GM10266 (cell line): Measurements from ENCODE around the gene PNLDC1.

Experiments
- DNase-seq: peaks from one replicate; pipeline ENCODE4 v3.0.0; 2012; ENCODE audit errors: extremely low spot score
- TF ChIP-seq, protein P1 (sequence below): IDR thresholded peaks from 2 replicates; pipeline ENCODE4 v1.5.1; 2012; ENCODE audit warnings: mild to moderate bottlenecking, low read depth; ENCODE audit not compliant: control insufficient read depth, insufficient read depth; ENCODE audit errors: missing control alignments

The PNLDC1 gene

DNA sequence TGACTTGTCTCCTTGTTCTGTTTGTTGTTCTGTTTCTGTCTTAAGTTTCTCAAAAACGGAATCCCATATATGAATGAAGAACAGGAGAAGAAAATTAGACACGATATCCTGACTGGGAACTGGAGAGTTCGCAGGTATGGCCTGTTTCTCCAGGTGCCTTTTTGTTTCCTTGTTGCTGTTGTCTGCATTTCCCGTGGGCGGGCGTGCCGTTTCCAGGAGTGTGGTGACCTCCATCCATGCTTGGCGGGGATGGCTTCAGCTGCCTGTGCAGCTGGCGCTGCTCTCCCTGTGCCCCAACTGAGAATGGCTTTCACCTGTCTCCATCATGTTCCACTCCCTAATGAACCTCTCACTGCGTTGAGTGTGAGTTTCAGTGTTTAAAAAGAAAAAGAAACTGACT is 4.4 kb downstream of the PNLDC1 start:
- TF ChIP-seq, protein P1, sequence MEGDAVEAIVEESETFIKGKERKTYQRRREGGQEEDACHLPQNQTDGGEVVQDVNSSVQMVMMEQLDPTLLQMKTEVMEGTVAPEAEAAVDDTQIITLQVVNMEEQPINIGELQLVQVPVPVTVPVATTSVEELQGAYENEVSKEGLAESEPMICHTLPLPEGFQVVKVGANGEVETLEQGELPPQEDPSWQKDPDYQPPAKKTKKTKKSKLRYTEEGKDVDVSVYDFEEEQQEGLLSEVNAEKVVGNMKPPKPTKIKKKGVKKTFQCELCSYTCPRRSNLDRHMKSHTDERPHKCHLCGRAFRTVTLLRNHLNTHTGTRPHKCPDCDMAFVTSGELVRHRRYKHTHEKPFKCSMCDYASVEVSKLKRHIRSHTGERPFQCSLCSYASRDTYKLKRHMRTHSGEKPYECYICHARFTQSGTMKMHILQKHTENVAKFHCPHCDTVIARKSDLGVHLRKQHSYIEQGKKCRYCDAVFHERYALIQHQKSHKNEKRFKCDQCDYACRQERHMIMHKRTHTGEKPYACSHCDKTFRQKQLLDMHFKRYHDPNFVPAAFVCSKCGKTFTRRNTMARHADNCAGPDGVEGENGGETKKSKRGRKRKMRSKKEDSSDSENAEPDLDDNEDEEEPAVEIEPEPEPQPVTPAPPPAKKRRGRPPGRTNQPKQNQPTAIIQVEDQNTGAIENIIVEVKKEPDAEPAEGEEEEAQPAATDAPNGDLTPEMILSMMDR: no peak

DNA sequence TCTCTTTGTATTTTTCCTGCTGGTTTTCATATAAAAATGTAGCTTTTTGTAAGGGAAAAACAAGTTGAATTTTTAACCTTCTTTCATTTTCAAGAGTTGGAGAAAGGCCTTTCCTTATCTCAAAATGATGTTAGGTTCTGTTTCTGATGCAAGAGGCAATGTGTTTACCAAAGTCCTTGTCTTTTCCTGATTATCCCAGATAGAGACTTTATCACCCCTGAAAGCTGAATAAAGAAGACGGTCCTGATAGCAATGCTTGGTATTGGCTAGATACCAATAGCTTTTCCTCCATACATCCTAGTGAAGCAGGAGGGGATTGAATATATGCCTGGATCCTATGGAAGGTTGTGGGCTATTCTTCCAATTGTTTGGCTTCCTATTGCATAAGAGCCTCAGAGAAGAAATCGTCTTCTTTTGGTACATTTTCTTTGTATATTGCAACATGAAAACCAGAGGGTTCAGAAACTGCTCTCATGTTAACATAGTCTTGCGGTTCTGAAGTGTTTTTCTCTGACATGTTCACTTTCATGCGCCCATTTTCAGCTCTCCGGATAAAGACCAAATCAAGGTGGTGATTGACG is 5.5 kb downstream of the PNLDC1 start:
- TF ChIP-seq, protein P1: no peak
- DNase-seq: no peak

More for the DNA sequence above, 4.4 kb downstream of the PNLDC1 start:
- DNase-seq: no peak

DNA sequence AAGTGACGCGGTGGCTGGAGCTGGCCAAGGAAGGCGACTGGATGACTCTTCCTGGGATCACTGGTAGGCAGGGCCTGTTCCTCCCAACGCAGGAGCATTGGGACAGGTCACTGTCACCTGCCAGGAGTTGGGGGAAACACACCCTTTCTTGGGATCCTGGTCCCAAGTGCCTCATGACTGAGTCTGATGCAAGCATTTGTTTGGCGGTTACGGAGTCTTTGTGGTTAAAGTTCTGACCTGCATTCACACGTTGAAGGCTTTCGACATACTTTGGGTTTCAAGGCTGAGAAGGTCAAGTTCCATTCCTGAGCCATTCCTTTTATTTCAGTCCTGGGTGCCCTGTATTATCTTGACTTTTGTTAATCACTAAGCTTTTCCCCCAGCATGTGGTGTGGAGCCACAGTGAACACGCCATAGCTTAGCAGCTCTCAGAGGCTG is 6.0 kb downstream of the PNLDC1 start:
- TF ChIP-seq, protein P1: no peak
- DNase-seq: no peak

DNA sequence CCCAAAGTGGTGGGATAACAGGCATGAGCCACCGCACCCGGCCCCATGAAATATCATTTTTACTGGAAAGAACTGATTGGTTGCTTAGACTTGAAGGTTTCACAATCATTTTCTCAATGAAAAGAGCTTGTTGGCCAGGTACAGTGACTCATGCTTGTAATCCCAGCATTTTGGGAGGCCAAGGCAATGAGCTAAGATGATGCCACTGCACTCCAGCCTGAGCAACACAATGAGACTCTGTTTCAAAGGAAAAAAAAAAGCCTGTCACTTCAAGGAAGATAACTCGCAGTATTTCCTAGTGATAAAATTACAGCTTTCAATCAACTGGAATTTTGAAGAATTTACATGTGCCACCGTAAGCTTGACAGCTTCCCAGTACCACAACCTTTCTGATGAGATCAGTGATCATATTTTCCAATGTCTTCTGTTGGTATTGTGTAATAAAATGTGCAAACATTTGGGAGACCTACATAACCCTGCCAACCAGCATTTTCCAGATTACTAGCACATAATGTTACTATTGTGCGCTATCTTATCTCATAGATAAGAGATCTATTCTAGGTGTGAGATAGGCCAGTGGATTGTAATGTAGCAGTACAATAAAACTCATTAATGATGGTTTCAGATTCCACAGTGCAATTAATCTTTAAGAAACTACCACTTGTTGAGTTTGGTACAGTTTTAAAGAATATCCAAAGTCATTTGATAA is 7.2 kb downstream of the PNLDC1 start:
- TF ChIP-seq, protein P1: no peak
- no peak for DNase-seq

DNA sequence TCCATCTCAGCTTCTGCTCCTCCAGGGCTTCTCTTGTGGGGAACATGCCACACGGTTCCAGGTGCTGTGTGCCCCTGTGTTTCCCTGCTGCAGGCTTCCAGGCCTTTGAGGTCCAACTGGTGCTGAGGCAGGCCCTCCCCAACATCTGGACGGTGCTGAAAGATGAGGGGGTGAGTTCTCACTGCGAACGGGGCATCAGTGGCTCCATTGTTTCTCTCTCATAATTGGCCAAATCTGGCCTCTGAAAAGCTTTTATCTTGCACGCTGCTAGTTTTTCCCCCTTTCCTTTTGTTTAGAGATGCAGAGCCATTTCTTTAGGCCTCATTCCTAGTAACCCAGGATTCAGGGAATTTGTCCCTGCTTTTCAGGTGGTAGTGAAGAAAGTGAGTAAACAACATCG is 8.6 kb downstream of the PNLDC1 start:
- TF ChIP-seq, protein P1: no peak
- DNase-seq: no peak

DNA sequence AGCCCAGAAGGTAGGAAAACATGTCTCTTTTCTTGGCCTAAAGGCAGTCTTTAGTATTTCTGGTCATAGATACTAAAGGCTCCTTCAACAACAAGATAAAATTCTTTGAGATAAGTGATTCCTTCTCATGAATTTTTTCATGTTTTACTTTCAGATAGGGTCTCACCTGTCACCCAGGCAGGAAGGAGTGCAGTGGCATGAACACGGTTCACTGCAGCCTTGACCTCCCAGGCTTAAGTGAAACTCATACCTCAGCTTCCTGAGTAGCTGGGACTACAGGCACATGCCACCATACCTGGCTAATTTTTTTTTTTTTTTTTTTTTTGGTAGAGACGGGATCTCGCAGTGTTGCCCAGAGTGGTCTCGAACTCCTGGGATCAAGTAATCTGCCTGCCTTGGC is 9.1 kb downstream of the PNLDC1 start:
- DNase-seq: no peak
- TF ChIP-seq, protein P1: no peak

DNA sequence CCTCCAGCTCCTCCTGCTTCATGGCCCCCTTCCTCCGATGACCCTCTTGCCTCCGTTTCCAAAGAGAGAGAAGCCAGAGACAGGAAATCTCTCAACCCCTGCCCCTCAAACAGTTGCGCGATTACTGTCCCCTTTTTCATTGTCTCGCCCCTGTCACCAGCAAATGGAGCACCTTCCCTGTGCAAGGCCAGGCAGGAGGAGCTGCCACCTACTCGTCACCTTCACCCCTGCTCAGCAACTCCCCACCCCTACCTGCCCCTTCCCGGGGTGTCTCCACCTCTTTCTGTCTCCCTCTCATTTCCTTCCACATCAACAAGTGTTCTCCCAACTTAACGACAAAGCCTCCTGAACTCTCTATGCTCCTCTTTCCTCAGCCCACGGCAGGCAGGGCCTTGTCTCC is 13.7 kb downstream of the PNLDC1 start:
- TF ChIP-seq, protein P1: no peak
- no peak for DNase-seq
